Measurements from ENCODE around the gene CHRM1.

The CHRM1 gene

DNA sequence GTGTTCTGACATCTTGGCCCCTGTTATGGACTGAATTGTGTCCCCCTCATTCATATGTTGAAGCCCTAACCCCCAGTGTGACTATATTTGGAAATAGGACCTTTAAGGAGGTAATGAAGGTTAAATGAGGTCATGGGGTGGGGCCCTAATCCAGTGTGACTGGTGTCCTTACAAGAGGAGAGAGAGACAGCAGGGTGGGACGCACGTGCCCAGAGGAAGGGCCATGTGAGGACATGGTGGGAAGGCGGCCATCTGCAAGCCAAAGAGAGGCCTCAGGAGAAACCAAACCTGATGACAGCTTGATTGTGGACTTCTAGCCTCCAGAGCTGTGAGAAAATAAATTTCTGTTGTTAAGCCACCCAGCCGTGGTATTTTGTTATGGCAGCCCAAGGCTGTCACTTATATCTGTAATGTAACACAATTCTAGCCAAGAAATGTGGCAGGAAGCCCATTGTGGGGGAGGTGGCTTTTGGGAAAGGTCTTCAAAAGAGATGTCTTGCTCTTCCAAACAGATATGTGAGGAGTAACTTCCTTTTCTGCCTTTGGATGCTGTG lies 39.9 kb upstream of the CHRM1 start:
- H3K79me2 ChIP-seq (ENCODE audit: low read length): no peaks in the 10 kb centered on the region

DNA sequence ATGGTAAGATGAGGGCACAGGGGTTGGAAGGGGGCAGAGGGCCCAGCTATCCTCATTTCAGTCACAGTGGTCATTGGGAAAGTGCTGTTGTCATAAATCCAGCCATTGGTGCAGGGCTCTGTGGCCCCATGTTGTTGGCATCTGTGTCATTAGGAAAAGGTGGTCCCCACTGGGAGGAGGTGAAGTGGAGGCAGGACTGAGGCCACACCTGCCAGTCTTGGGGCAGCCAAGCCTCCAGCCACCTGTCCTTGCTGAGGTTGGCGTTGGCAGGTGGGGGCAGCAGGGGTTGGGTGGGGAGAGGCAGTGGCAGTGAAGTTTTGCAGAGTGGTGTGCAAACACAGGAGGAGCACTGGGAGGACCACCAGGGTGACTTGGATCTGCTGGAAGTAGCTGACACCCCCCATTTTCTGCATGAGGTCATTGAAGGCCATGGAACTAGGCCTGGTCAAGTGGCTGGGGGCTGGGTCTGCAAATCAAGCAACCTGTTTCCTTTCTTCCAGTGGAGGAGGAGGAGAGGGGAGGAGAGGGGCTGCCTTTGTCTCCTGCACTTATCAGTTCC lies 38.3 kb upstream of the CHRM1 start:
- no peaks in the 10 kb centered on the region for H3K79me2 ChIP-seq (ENCODE audit: low read length)
- H3K9me3 ChIP-seq (replicated peaks; ENCODE audit: insufficient read depth, low read length): no peaks in the 10 kb centered on the region
- no peak overlapping the region for H3K4me2 ChIP-seq (ENCODE audit: low read depth, low read length)
- no peaks in the 10 kb centered on the region for H3K9me2 ChIP-seq (replicated peaks; ENCODE audit: insufficient read depth, low read length)
- no peaks in the 10 kb centered on the region for H3F3A ChIP-seq (ENCODE audit: insufficient read depth, low read length)
- H2AFZ ChIP-seq (ENCODE audit: low read length): no peak overlapping the region
- H3K9ac ChIP-seq (ENCODE audit: low read length): no peak overlapping the region
- no peaks in the 10 kb centered on the region for H3K36me3 ChIP-seq (replicated peaks; ENCODE audit: insufficient read depth, low read length)
- no peak overlapping the region for H3K4me3 ChIP-seq (ENCODE audit: low read length)
- H3K27me3 ChIP-seq (replicated peaks; ENCODE audit: insufficient read depth, low read length): no peaks in the 10 kb centered on the region
- no peaks in the 10 kb centered on the region for H4K20me1 ChIP-seq (ENCODE audit: insufficient read depth, low read length)
- H3K4me1 ChIP-seq (ENCODE audit: low read length): no peaks in the 10 kb centered on the region
- no peak for DNase-seq
- no peak for TF ChIP-seq EZH2phosphoT487 (IDR thresholded peaks at IDR 0.05; ENCODE audit: low read length)
- TF ChIP-seq, protein P1, sequence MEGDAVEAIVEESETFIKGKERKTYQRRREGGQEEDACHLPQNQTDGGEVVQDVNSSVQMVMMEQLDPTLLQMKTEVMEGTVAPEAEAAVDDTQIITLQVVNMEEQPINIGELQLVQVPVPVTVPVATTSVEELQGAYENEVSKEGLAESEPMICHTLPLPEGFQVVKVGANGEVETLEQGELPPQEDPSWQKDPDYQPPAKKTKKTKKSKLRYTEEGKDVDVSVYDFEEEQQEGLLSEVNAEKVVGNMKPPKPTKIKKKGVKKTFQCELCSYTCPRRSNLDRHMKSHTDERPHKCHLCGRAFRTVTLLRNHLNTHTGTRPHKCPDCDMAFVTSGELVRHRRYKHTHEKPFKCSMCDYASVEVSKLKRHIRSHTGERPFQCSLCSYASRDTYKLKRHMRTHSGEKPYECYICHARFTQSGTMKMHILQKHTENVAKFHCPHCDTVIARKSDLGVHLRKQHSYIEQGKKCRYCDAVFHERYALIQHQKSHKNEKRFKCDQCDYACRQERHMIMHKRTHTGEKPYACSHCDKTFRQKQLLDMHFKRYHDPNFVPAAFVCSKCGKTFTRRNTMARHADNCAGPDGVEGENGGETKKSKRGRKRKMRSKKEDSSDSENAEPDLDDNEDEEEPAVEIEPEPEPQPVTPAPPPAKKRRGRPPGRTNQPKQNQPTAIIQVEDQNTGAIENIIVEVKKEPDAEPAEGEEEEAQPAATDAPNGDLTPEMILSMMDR (IDR thresholded peaks at IDR 0.05; ENCODE audit: low read length): no peak
- no peak for TF ChIP-seq EZH2 (optimal IDR thresholded peaks at IDR 0.05; ENCODE audit: low read depth, low read length)
- no peak overlapping the region for H3K27ac ChIP-seq (ENCODE audit: low read length)

More for the DNA sequence above, 39.9 kb upstream of the CHRM1 start:
- H3K4me2 ChIP-seq (ENCODE audit: low read depth, low read length): no peak overlapping the region
- no peaks in the 10 kb centered on the region for H3K27me3 ChIP-seq (replicated peaks; ENCODE audit: insufficient read depth, low read length)
- no peak overlapping the region for H3K27ac ChIP-seq (ENCODE audit: low read length)
- DNase-seq: no peak
- H3F3A ChIP-seq (ENCODE audit: insufficient read depth, low read length): no peaks in the 10 kb centered on the region
- TF ChIP-seq EZH2 (optimal IDR thresholded peaks at IDR 0.05; ENCODE audit: low read depth, low read length): no peak
- no peaks in the 10 kb centered on the region for H3K36me3 ChIP-seq (replicated peaks; ENCODE audit: insufficient read depth, low read length)
- no peak overlapping the region for H3K4me3 ChIP-seq (ENCODE audit: low read length)
- no peaks in the 10 kb centered on the region for H4K20me1 ChIP-seq (ENCODE audit: insufficient read depth, low read length)
- H3K9ac ChIP-seq (ENCODE audit: low read length): no peak overlapping the region
- no peaks in the 10 kb centered on the region for H3K9me3 ChIP-seq (replicated peaks; ENCODE audit: insufficient read depth, low read length)
- H3K9me2 ChIP-seq (replicated peaks; ENCODE audit: insufficient read depth, low read length): no peaks in the 10 kb centered on the region
- no peaks in the 10 kb centered on the region for H3K4me1 ChIP-seq (ENCODE audit: low read length)
- no peak overlapping the region for H2AFZ ChIP-seq (ENCODE audit: low read length)

DNA sequence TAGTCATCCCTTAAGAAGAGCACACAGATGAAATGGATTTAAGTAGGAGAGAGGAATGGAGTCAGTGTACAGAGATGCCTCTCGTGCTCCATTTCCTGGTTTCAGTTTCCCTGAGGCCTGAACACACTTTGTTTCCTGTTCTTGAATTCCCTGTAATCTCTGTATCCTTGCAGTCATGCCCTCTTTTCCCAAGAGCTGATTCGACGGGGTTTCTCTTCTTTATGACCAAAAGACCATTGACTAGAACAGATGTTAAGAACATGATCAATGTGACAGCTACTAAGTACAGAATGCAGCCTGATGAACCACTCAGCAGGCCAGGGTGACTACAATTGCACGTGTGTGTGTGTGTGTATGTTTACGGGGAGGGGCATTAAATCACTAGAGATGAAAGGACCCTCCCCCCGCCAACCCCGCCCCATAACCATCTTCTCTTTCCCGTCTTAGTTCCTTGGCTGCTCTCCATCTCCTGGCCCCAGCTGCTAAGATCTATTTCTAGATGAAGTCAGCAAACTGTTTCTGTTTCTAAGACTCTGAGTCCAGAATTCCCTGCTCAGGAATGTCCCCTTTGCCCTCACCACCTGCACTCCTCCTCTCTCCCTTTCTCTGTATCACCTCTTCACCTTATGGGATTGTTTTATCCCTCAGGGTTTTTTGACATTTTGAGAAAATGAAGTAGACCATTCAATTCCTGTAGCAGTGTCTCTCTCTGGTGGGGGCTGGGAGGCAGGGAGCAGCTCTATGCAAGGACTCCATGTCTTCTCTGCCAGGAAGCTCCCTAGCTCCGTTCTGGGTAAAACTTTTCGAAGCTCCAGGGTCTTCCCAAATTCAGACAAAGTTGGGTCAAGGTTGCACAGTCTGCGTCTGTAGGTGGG lies 37.6 kb upstream of the CHRM1 start:
- no peaks in the 10 kb centered on the region for H4K20me1 ChIP-seq (ENCODE audit: insufficient read depth, low read length)
- H3K27ac ChIP-seq (ENCODE audit: low read length): no peak overlapping the region
- H3K4me3 ChIP-seq (ENCODE audit: low read length): no peak overlapping the region
- H3K4me1 ChIP-seq (ENCODE audit: low read length): no peaks in the 10 kb centered on the region
- H2AFZ ChIP-seq (ENCODE audit: low read length): no peak overlapping the region
- no peaks in the 10 kb centered on the region for H3K9me2 ChIP-seq (replicated peaks; ENCODE audit: insufficient read depth, low read length)
- H3K9ac ChIP-seq (ENCODE audit: low read length): no peak overlapping the region
- no peak overlapping the region for H3K4me2 ChIP-seq (ENCODE audit: low read depth, low read length)
- no peaks in the 10 kb centered on the region for H3K36me3 ChIP-seq (replicated peaks; ENCODE audit: insufficient read depth, low read length)
- no peaks in the 10 kb centered on the region for H3F3A ChIP-seq (ENCODE audit: insufficient read depth, low read length)
- TF ChIP-seq EZH2 (optimal IDR thresholded peaks at IDR 0.05; ENCODE audit: low read depth, low read length): no peak
- no peaks in the 10 kb centered on the region for H3K9me3 ChIP-seq (replicated peaks; ENCODE audit: insufficient read depth, low read length)
- DNase-seq: no peak
- no peaks in the 10 kb centered on the region for H3K79me2 ChIP-seq (ENCODE audit: low read length)
- no peaks in the 10 kb centered on the region for H3K27me3 ChIP-seq (replicated peaks; ENCODE audit: insufficient read depth, low read length)

DNA sequence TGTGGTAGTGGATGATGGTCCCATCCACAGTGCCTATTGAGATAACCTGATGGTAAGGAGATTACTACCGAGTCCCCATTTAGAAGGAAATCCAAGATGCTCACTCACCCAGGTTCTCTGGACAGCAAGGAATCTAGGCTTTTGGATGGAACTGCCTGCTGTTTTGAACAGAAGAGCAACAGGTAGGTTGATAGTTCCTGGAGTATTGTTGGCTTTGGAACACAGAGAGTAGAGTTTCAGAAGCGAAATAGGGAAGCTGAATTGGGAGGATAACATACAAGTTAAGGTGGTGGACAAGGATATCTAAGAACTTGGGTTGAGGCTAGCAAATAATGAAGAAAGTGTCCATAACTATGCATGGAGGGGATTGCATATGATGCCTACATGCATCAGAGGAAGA lies 36.0 kb upstream of the CHRM1 start:
- Histone ChIP-seq H3K79me2 (ENCODE audit: low read length) (no peaks in the 10 kb centered on the region), H3K9me2 (replicated peaks; ENCODE audit: insufficient read depth, low read length) (no peaks in the 10 kb centered on the region), H3K9me3 (replicated peaks; ENCODE audit: insufficient read depth, low read length) (no peaks in the 10 kb centered on the region), H3K4me2 (ENCODE audit: low read depth, low read length) (no peak overlapping the region), H2AFZ (ENCODE audit: low read length) (no peak overlapping the region), H3K4me1 (ENCODE audit: low read length) (no peaks in the 10 kb centered on the region), H3K36me3 (replicated peaks; ENCODE audit: insufficient read depth, low read length) (no peaks in the 10 kb centered on the region), H4K20me1 (ENCODE audit: insufficient read depth, low read length) (no peaks in the 10 kb centered on the region), H3K9ac (ENCODE audit: low read length) (no peak overlapping the region), H3K27me3 (replicated peaks; ENCODE audit: insufficient read depth, low read length) (no peaks in the 10 kb centered on the region), H3F3A (ENCODE audit: insufficient read depth, low read length) (no peaks in the 10 kb centered on the region), H3K4me3 (ENCODE audit: low read length) (no peak overlapping the region), H3K27ac (ENCODE audit: low read length) (no peak overlapping the region)
- no peak for DNase-seq
- TF ChIP-seq EZH2 (optimal IDR thresholded peaks at IDR 0.05; ENCODE audit: low read depth, low read length): no peak
- TF ChIP-seq, protein P1 (IDR thresholded peaks at IDR 0.05; ENCODE audit: low read length): no peak
- TF ChIP-seq EZH2phosphoT487 (IDR thresholded peaks at IDR 0.05; ENCODE audit: low read length): no peak
